IMR-90 (cell line): ENCODE results near the gene TCF12. TPM values are rescaled to one million over a fixed set of nuclear protein-coding genes. Genes with fewer than 3 reads are reported as not detected.

Experiments
- ATAC-seq: fragments of 200-7000 bp; cut with Tn5 transposase; 2 replicates; pipeline ENCODE4 v1.9.1; 2020; ENCODE audit warnings: low read depth, mild to moderate bottlenecking, moderate library complexity
- BruUV-seq: library from RNA; stranded (reverse); fragments of 400-500 nt; replicated peaks from 2 replicates; lab custom pipeline; 2021; lab: Mats Ljungman, UMichigan
- CTCF ChIA-PET: fragments of 300-600 bp; formaldehyde crosslinking; extraction: SDS; loops from one replicate; lab custom pipeline; 2021; ENCODE audit warnings: antibody characterized with exemption; lab: Yijun Ruan, JAX
- POLR2A ChIA-PET: fragments of 300-600 bp; sonication (Branson Sonifier 250); formaldehyde crosslinking; loops from one replicate; lab custom pipeline; 2022; ENCODE audit warnings: antibody characterized with exemption; ENCODE audit not compliant: unreplicated experiment; lab: Charles Lee
- DNase-seq: peaks from one replicate; pipeline ENCODE4 v3.0.0; 2013
- H2AFZ ChIP-seq: replicated peaks from 2 replicates; pipeline ENCODE3; 2013; ENCODE audit warnings: low read length, mild to moderate bottlenecking; ENCODE audit not compliant: poor library complexity
- H2AK5ac ChIP-seq: 2 replicates; pipeline ENCODE4 v1.6.1; 2013; ENCODE audit warnings: low read depth, low read length, inconsistent platforms
- H2AK9ac ChIP-seq: replicated peaks from 2 replicates; pipeline ENCODE3; 2013; ENCODE audit warnings: mild to moderate bottlenecking, low read depth, low read length, moderate library complexity; ENCODE audit not compliant: poor library complexity
- H2BK120ac ChIP-seq: 2 replicates; pipeline ENCODE4 v1.6.1; 2013; ENCODE audit warnings: low read depth, low read length, inconsistent platforms
- H2BK15ac ChIP-seq: 3 replicates; pipeline ENCODE4 v1.6.1; 2013; ENCODE audit warnings: low read depth, low read length, inconsistent platforms
- H2BK20ac ChIP-seq: 2 replicates; pipeline ENCODE4 v1.6.1; 2013; ENCODE audit warnings: low read depth, mild to moderate bottlenecking, inconsistent platforms, low read length, moderate library complexity
- H2BK5ac ChIP-seq: 2 replicates; pipeline ENCODE4 v1.6.1; 2013; ENCODE audit warnings: mild to moderate bottlenecking, low read depth, low read length, inconsistent platforms; ENCODE audit not compliant: poor library complexity, severe bottlenecking
- H3K14ac ChIP-seq: replicated peaks from 2 replicates; pipeline ENCODE4 v1.6.1; 2013; ENCODE audit warnings: low read depth, low read length, inconsistent platforms
- H3K18ac ChIP-seq: 2 replicates; pipeline ENCODE4 v1.6.1; 2013; ENCODE audit warnings: low read depth, low read length, control low read depth
- H3K23ac ChIP-seq: 2 replicates; pipeline ENCODE4 v1.6.1; 2013; ENCODE audit warnings: low read depth, low read length, inconsistent platforms
- H3K27ac ChIP-seq: 2 replicates; pipeline ENCODE4 v1.5.1; 2013; ENCODE audit warnings: mild to moderate bottlenecking, control low read depth, low read length; ENCODE audit not compliant: insufficient read depth
- H3K27me3 ChIP-seq: 2 replicates; pipeline ENCODE4 v1.6.1; 2013; ENCODE audit warnings: low read length; ENCODE audit not compliant: control insufficient read depth, insufficient read depth
- H3K36me3 ChIP-seq: 2 replicates; pipeline ENCODE4 v1.6.1; 2013; ENCODE audit warnings: low read length, mixed read lengths; ENCODE audit not compliant: control insufficient read depth, insufficient read depth
- H3K4ac ChIP-seq: 2 replicates; pipeline ENCODE4 v1.6.1; 2013; ENCODE audit warnings: low read depth, low read length, inconsistent platforms
- H3K4me1 ChIP-seq: 2 replicates; pipeline ENCODE4 v1.6.1; 2013; ENCODE audit warnings: low read length, mixed read lengths; ENCODE audit not compliant: control insufficient read depth, insufficient read depth
- H3K4me2 ChIP-seq: 2 replicates; pipeline ENCODE4 v1.6.1; 2013; ENCODE audit warnings: low read depth, mild to moderate bottlenecking, control low read depth, low read length, moderate library complexity
- H3K4me3 ChIP-seq: 2 replicates; pipeline ENCODE4 v1.5.1; 2013; ENCODE audit warnings: low read depth, mild to moderate bottlenecking, control low read depth, low read length, moderate library complexity; ENCODE audit not compliant: insufficient read depth
- H3K56ac ChIP-seq: 2 replicates; pipeline ENCODE4 v1.6.1; 2013; ENCODE audit warnings: low read length, inconsistent platforms; ENCODE audit not compliant: insufficient read depth; ENCODE audit errors: extremely low read depth
- H3K79me1 ChIP-seq, 2 experiments: 2 replicates each; pipeline ENCODE4 v1.6.1; 2013; ENCODE audit warnings: low read length in 2 of 2, inconsistent platforms in 1 of 2, low read depth in 1 of 2
- H3K9ac ChIP-seq: 2 replicates; pipeline ENCODE4 v1.6.1; 2013; ENCODE audit warnings: low read depth, low read length, control low read depth
- H3K9me1 ChIP-seq: 2 replicates; pipeline ENCODE4 v1.6.1; 2013; ENCODE audit warnings: low read length, inconsistent platforms; ENCODE audit not compliant: insufficient read depth
- H3K9me3 ChIP-seq: 2 replicates; pipeline ENCODE4 v1.6.1; 2013; ENCODE audit warnings: low read length; ENCODE audit not compliant: control insufficient read depth, insufficient read depth
- H4K20me1 ChIP-seq: 2 replicates; pipeline ENCODE4 v1.6.1; 2013; ENCODE audit warnings: low read length, inconsistent platforms; ENCODE audit not compliant: insufficient read depth
- H4K5ac ChIP-seq: 2 replicates; pipeline ENCODE4 v1.6.1; 2013; ENCODE audit warnings: mild to moderate bottlenecking, low read depth, low read length, control low read depth
- H4K8ac ChIP-seq, 2 experiments: 2 replicates each; pipeline ENCODE4 v1.6.1; 2013; ENCODE audit warnings: low read depth in 2 of 2, low read length in 2 of 2, control low read depth in 1 of 2, inconsistent platforms in 1 of 2
- H4K91ac ChIP-seq: 2 replicates; pipeline ENCODE4 v1.6.1; 2013; ENCODE audit warnings: low read depth, low read length, inconsistent platforms; ENCODE audit not compliant: insufficient read depth
- BHLHE40 ChIP-seq: fragments of 150-350 bp; IDR thresholded peaks from 2 replicates; pipeline ENCODE4 v1.6.1; 2016; ENCODE audit warnings: mild to moderate bottlenecking, low read depth, low read length
- CHD1 ChIP-seq: IDR thresholded peaks from 2 replicates; pipeline ENCODE4 v1.6.1; 2012; ENCODE audit warnings: low read depth, low read length, improper control_type of control experiment
- CTCF ChIP-seq: conservative IDR thresholded peaks from 2 replicates; pipeline ENCODE4 v1.5.1; 2012; ENCODE audit warnings: mild to moderate bottlenecking, low read depth, low read length, improper control_type of control experiment
- MAZ ChIP-seq: IDR thresholded peaks from 2 replicates; pipeline ENCODE4 v1.6.1; 2012; ENCODE audit warnings: low read depth, mild to moderate bottlenecking, low read length, improper control_type of control experiment, moderate library complexity, borderline replicate concordance
- MXI1 ChIP-seq: IDR thresholded peaks from 2 replicates; pipeline ENCODE4 v1.6.1; 2012; ENCODE audit warnings: low read depth, mild to moderate bottlenecking, low read length, moderate library complexity, borderline replicate concordance
- NFE2L2 ChIP-seq: fragments of 150-350 bp; IDR thresholded peaks from 2 replicates; pipeline ENCODE4 v1.6.1; 2016; ENCODE audit warnings: low read depth, mild to moderate bottlenecking, low read length
- RAD21 ChIP-seq: IDR thresholded peaks from 2 replicates; pipeline ENCODE4 v1.6.1; 2012; ENCODE audit warnings: low read length, improper control_type of control experiment
- RCOR1 ChIP-seq: IDR thresholded peaks from 2 replicates; pipeline ENCODE4 v1.6.1; 2012; ENCODE audit warnings: mild to moderate bottlenecking, low read length, improper control_type of control experiment; ENCODE audit not compliant: insufficient replicate concordance
- RFX5 ChIP-seq: IDR thresholded peaks from 2 replicates; pipeline ENCODE4 v1.8.0; 2012; ENCODE audit warnings: low read depth, mild to moderate bottlenecking, low read length, moderate library complexity
- SMC3 ChIP-seq: fragments of 150-350 bp; IDR thresholded peaks from 2 replicates; pipeline ENCODE4 v1.6.1; 2016; ENCODE audit warnings: low read depth, mild to moderate bottlenecking, antibody characterized with exemption, low read length, moderate library complexity
- dilution Hi-C: fragments of 300-500 bp; cut with HindIII; formaldehyde crosslinking; loops from one replicate; pipeline ENCODE4 v1.14.3; 2018; ENCODE audit warnings: low sequenced_read_pairs; ENCODE audit not compliant: unreplicated experiment
- in situ Hi-C: fragments of 300-500 bp; cut with MboI; formaldehyde crosslinking; loops from 3 replicates; pipeline ENCODE4 v1.14.3; 2019; ENCODE audit warnings: low sequenced_read_pairs, inconsistent platforms, mixed read lengths
- intact Hi-C: fragments of 100-400 bp; cut with micrococcal nuclease; formaldehyde crosslinking; loops from 2 replicates; pipeline ENCODE4 v1.10.0; 2022
- polyA plus RNA-seq, 3 experiments: library from polyadenylated mRNA; depleted of rRNA; stranded (reverse); fragments of >200 nt; gene quantifications; 2 replicates each; pipeline ENCODE4 v1.2.3, GENCODE V29; 2012; ENCODE audit warnings: low replicate concordance in 1 of 3
- total RNA-seq: library from RNA; depleted of rRNA; stranded (reverse); fragments of >200 nt; gene quantifications from 2 replicates; pipeline ENCODE4 v1.2.3, GENCODE V29; 2012

The TCF12 gene
- total and polyA plus RNA-seq, 2 of the 4 experiments (the other 2 are of a cell fraction), result 79.4 to 160 TPM

GRCh38 chr15:57092252-57092651 is 173.8 kb downstream of the TCF12 start:
- Histone ChIP-seq H4K5ac (no peak overlapping the region), H3K9me1 (no peaks in the 10 kb centered on the region), H3K4me1 (peaks cover 2% of the 10 kb centered on the region; the same call in 1 of the 2 replicates), H2AFZ (no peak overlapping the region), H3K4me2 (no peak overlapping the region), H3K14ac (no peak overlapping the region), H3K36me3 (peaks cover 2% of the 10 kb centered on the region), H4K20me1 (peaks cover 10% of the 10 kb centered on the region; the same call in 1 of the 2 replicates), H2BK120ac (no peak overlapping the region), H3K4ac (no peak overlapping the region), H3K4me3 (no peak overlapping the region), H3K27me3 (no peaks in the 10 kb centered on the region), H3K23ac (no peak overlapping the region), H2AK9ac (no peak overlapping the region), H3K9ac (no peak overlapping the region), H4K91ac (no peak overlapping the region), H3K79me1 (peaks cover 17 to 43% of the 10 kb centered on the region in 2 experiments), H2BK15ac (no peak overlapping the region), H2BK20ac (no peak overlapping the region), H3K27ac (no peak overlapping the region), H2AK5ac (no peak overlapping the region), H3K56ac (no peak overlapping the region), H3K18ac (no peak overlapping the region), H2BK5ac (no peak overlapping the region), H4K8ac (no peak overlapping the region), H3K9me3 (no peaks in the 10 kb centered on the region)
- in situ Hi-C loops (no loop called here), intact Hi-C loops (no loop called here), dilution Hi-C loops (no loop called here)
- no TSS peak for BruUV-seq
- CTCF ChIA-PET, result no interaction called here
- DNase-seq (no peak), ATAC-seq (no peak)
- TF ChIP-seq RCOR1, result no peak
- TF ChIP-seq BHLHE40, result no peak
- no peak for TF ChIP-seq MXI1
- TF ChIP-seq MAZ, result no peak
- TF ChIP-seq RAD21, result no peak
- no peak for TF ChIP-seq NFE2L2
- no peak for TF ChIP-seq RFX5
- no peak for TF ChIP-seq CTCF
- TF ChIP-seq SMC3, result no peak
- no peak for TF ChIP-seq CHD1
- POLR2A ChIA-PET, result no interaction called here
